ENCODE measurements around the gene PSMB5.
"Not testable (repeated sequence)": the region's sequence is repeated elsewhere in the genome, so short reads cannot be mapped to it uniquely, and the experiment has no call there.

Gene PSMB5

GRCh38 chr14:23013749-23014054 lies 21.0 kb downstream of the PSMB5 start:
- not testable (repeated sequence) for DNase-seq (ENCODE audit: low read depth)

GRCh38 chr14:23013054-23013748 lies 21.5 kb downstream of the PSMB5 start:
- DNase-seq (ENCODE audit: low read depth), result no peak

GRCh38 chr14:23009939-23010726 lies 24.6 kb downstream of the PSMB5 start, which contains the start of gene C14orf93:
Gene C14orf93, minus strand, starts transcription at chr14:23010143. Its CDS starts 11,120 bp downstream, at chr14:22999023.
- no peak for DNase-seq (ENCODE audit: low read depth)

- no peak for DNase-seq (ENCODE audit: low read depth)
Measured at GRCh38 chr14:23009483-23009938, 25.2 kb downstream of the PSMB5 start.

GRCh38 chr14:23008831-23009230 lies 25.9 kb downstream of the PSMB5 start:
- no peak for DNase-seq (ENCODE audit: low read depth)

GRCh38 chr14:23006544-23007419 lies 27.9 kb downstream of the PSMB5 start:
- DNase-seq (ENCODE audit: low read depth), result peak; percentile 91

GRCh38 chr14:23006188-23006534 lies 28.5 kb downstream of the PSMB5 start:
- DNase-seq (ENCODE audit: low read depth), result no peak

- no peak for DNase-seq (ENCODE audit: low read depth)
Measured at GRCh38 chr14:23005451-23006187, 29.1 kb downstream of the PSMB5 start.

- not testable (repeated sequence) for DNase-seq (ENCODE audit: low read depth)
Measured at GRCh38 chr14:23004274-23004673, 30.4 kb downstream of the PSMB5 start.

GRCh38 chr14:23002592-23002991 lies 32.1 kb downstream of the PSMB5 start:
- DNase-seq (ENCODE audit: low read depth), result no peak

- no peak for DNase-seq (ENCODE audit: low read depth)
Measured at GRCh38 chr14:23000860-23001259, 33.8 kb downstream of the PSMB5 start.

GRCh38 chr14:22998329-22999012 lies 36.2 kb downstream of the PSMB5 start:
- DNase-seq (ENCODE audit: low read depth), result no peak

- DNase-seq (ENCODE audit: low read depth), result no peak
Measured at GRCh38 chr14:22997676-22998323, 36.9 kb downstream of the PSMB5 start.

GRCh38 chr14:22996768-22997654 lies 37.7 kb downstream of the PSMB5 start:
- no peak for DNase-seq (ENCODE audit: low read depth)

- DNase-seq (ENCODE audit: low read depth), result no peak
Measured at GRCh38 chr14:22995889-22996625, 38.6 kb downstream of the PSMB5 start.

- DNase-seq (ENCODE audit: low read depth), result no peak
Measured at GRCh38 chr14:22994762-22995275, 39.9 kb downstream of the PSMB5 start.

- DNase-seq (ENCODE audit: low read depth), result no peak
Measured at GRCh38 chr14:22993517-22993916, 41.2 kb downstream of the PSMB5 start.

- DNase-seq (ENCODE audit: low read depth), result no peak
Measured at GRCh38 chr14:22991852-22992251, 42.8 kb downstream of the PSMB5 start.

- no peak for DNase-seq (ENCODE audit: low read depth)
Measured at GRCh38 chr14:22987291-22987690, 47.4 kb downstream of the PSMB5 start.

Data from non-pigmented ciliary epithelial cell (primary cell).